ENCODE measurements around the gene MAP2K1.
"Not testable (repeated sequence)": the region's sequence is repeated elsewhere in the genome, so short reads cannot be mapped to it uniquely, and the experiment has no call there.

GRCh38 chr15:66500346-66500745, 113.6 kb downstream of the MAP2K1 start:
- not testable (repeated sequence) for TF ChIP-seq CTCF (IDR thresholded peaks at IDR 0.05); ZFX (IDR thresholded peaks at IDR 0.05; ENCODE audit: borderline replicate concordance)

All from 22Rv1 (cell line).